GM23338 (cell line): ENCODE measurements around the gene HCK. TPM values are rescaled to one million over a fixed set of nuclear protein-coding genes. Genes with fewer than 3 reads are reported as not detected.
A peak's percentile ranks its signal among the peaks of the same experiment; 100 is the strongest.

Experiments
- ATAC-seq: fragments of 200-7000 bp; cut with Tn5 transposase; 3 replicates; pipeline ENCODE4 v1.9.1; 2020
- DNase-seq: peaks from one replicate; pipeline ENCODE4 v3.0.0-alpha.2; 2015; ENCODE audit warnings: low spot score
- H2AFZ ChIP-seq: fragments of 200-600 bp; sonication (generic); 2 replicates; pipeline ENCODE4 v1.8.0; 2016; ENCODE audit warnings: antibody characterized with exemption, mild to moderate bottlenecking, moderate library complexity
- H3F3A ChIP-seq: fragments of 200-600 bp; sonication (generic); replicated peaks from 2 replicates; pipeline ENCODE4 v1.8.0; 2017; ENCODE audit warnings: antibody characterized with exemption, mixed run types, low read depth
- H3K27ac ChIP-seq: fragments of 200-600 bp; sonication (generic); 2 replicates; pipeline ENCODE4 v1.6.1; 2016; ENCODE audit warnings: low read depth
- H3K27me3 ChIP-seq: fragments of 200-600 bp; sonication (generic); 2 replicates; pipeline ENCODE4 v1.8.0; 2016; ENCODE audit warnings: mild to moderate bottlenecking, mixed run types, moderate library complexity; ENCODE audit not compliant: insufficient read depth
- H3K36me3 ChIP-seq: fragments of 200-600 bp; sonication (generic); 2 replicates; pipeline ENCODE4 v1.8.0; 2016; ENCODE audit warnings: mild to moderate bottlenecking; ENCODE audit not compliant: insufficient read depth
- H3K4me1 ChIP-seq: fragments of 200-600 bp; sonication (generic); 2 replicates; pipeline ENCODE4 v1.8.0; 2016; ENCODE audit warnings: mild to moderate bottlenecking, moderate library complexity; ENCODE audit not compliant: insufficient read depth
- H3K4me2 ChIP-seq: fragments of 200-600 bp; sonication (generic); 2 replicates; pipeline ENCODE4 v1.7.1; 2017; ENCODE audit warnings: mixed run types
- H3K4me3 ChIP-seq: fragments of 200-600 bp; sonication (generic); 2 replicates; pipeline ENCODE4 v1.6.1; 2016; ENCODE audit warnings: mixed run types
- H3K79me2 ChIP-seq: fragments of 200-600 bp; sonication (generic); replicated peaks from 2 replicates; pipeline ENCODE4 v1.8.0; 2017; ENCODE audit warnings: mild to moderate bottlenecking; ENCODE audit not compliant: insufficient read depth
- H3K9me2 ChIP-seq: fragments of 200-600 bp; sonication (generic); 2 replicates; pipeline ENCODE4 v1.8.0; 2017; ENCODE audit not compliant: insufficient read depth
- H4K20me1 ChIP-seq: fragments of 200-600 bp; sonication (generic); replicated peaks from 2 replicates; pipeline ENCODE4 v1.8.0; 2017; ENCODE audit warnings: mild to moderate bottlenecking; ENCODE audit not compliant: insufficient read depth
- H3K27ac Mint-ChIP-seq: 2 replicates; pipeline ENCODE4 v1.8.0; 2020; ENCODE audit warnings: inconsistent platforms, mild to moderate bottlenecking, moderate library complexity, mixed read lengths
- H3K27me3 Mint-ChIP-seq: 3 replicates; pipeline ENCODE4 v1.8.0; 2022; ENCODE audit warnings: low read depth, mild to moderate bottlenecking, moderate library complexity, mixed read lengths, inconsistent platforms; ENCODE audit not compliant: insufficient read depth, poor library complexity
- H3K36me3 Mint-ChIP-seq: 3 replicates; pipeline ENCODE4 v1.8.0; 2021; ENCODE audit warnings: low read depth, mild to moderate bottlenecking, inconsistent platforms, moderate library complexity, mixed read lengths
- H3K4me1 Mint-ChIP-seq: 3 replicates; pipeline ENCODE4 v1.8.0; 2020; ENCODE audit warnings: mild to moderate bottlenecking, inconsistent platforms, mixed read lengths
- H3K4me3 Mint-ChIP-seq: 3 replicates; pipeline ENCODE4 v1.8.0; 2021; ENCODE audit warnings: moderate library complexity, mild to moderate bottlenecking, inconsistent platforms, mixed read lengths
- H3K9me3 Mint-ChIP-seq: 3 replicates; pipeline ENCODE4 v1.8.0; 2020; ENCODE audit warnings: moderate library complexity, mild to moderate bottlenecking, inconsistent platforms, mixed read lengths
- CREB1 ChIP-seq: fragments of 250-450 bp; sonication (Bioruptor Pico); IDR thresholded peaks from 2 replicates; pipeline ENCODE4 v1.5.0; 2020; ENCODE audit warnings: low read depth, mild to moderate bottlenecking, moderate library complexity
- ETS1 ChIP-seq: IDR thresholded peaks from 2 replicates; pipeline ENCODE4 v1.6.1; 2016; ENCODE audit warnings: antibody characterized with exemption
- NANOG ChIP-seq: IDR thresholded peaks from 2 replicates; pipeline ENCODE4 v1.6.1; 2016; ENCODE audit warnings: antibody characterized with exemption, borderline replicate concordance
- POLR2AphosphoS5 ChIP-seq: IDR thresholded peaks from 2 replicates; pipeline ENCODE4 v1.6.1; 2016; ENCODE audit warnings: antibody characterized with exemption, low read depth
- STAT1 ChIP-seq: IDR thresholded peaks from one replicate; pipeline ENCODE4 v1.6.1; 2016; ENCODE audit warnings: antibody characterized with exemption; ENCODE audit not compliant: unreplicated experiment
- ZNF114 ChIP-seq: fragments of 250-450 bp; sonication (Bioruptor Pico); IDR thresholded peaks from 2 replicates; pipeline ENCODE4 v1.5.0; 2020; ENCODE audit warnings: mild to moderate bottlenecking, moderate library complexity
- ZNF331 ChIP-seq: fragments of 250-450 bp; sonication (Bioruptor Pico); IDR thresholded peaks from 2 replicates; pipeline ENCODE4 v1.5.0; 2020; ENCODE audit warnings: low read depth, mild to moderate bottlenecking, moderate library complexity
- ZNF462 ChIP-seq: fragments of 250-450 bp; sonication (Bioruptor Pico); IDR thresholded peaks from 2 replicates; pipeline ENCODE4 v1.5.0; 2020; ENCODE audit warnings: mild to moderate bottlenecking, moderate library complexity
- polyA plus RNA-seq: library from polyadenylated mRNA; unstranded; fragments of >200 nt; fragmentation: Nextera tagmentation; extraction: Ambion mirVana; gene quantifications from 2 replicates; pipeline ENCODE4 v1.2.1, GENCODE V29; 2016
- total RNA-seq: library from RNA; depleted of rRNA; stranded (reverse); fragments of >200 nt; shearing (Covaris generic); gene quantifications from 2 replicates; pipeline ENCODE4 v1.2.3, GENCODE V29; 2014

Gene HCK
- total and polyA plus RNA-seq, 2 experiments from 2014 or later: 0.97 TPM; not detected in 1

GRCh38 chr20:32013326-32013725 is 38.7 kb upstream of the HCK start (continued):
- TF ChIP-seq ZNF462 (CRISPR knock-in tag) (no peak), ETS1 (no peak), STAT1 (no peak), ZNF114 (CRISPR knock-in tag) (no peak), NANOG (no peak)

- H3K36me3 Mint-ChIP-seq: peaks cover 8% of the 10 kb centered on the region; the same call in 1 of the 3 replicates
- no peak overlapping the region for H3K27ac ChIP-seq
- H3K27me3 ChIP-seq: peaks cover 16% of the 10 kb centered on the region
- peak overlapping the region; percentile 95 for H3K4me2 ChIP-seq
- H3K27me3 Mint-ChIP-seq: peaks cover 5% of the 10 kb centered on the region
- H3K27ac Mint-ChIP-seq: peak overlapping the region; percentile 46
- H3F3A ChIP-seq: peaks cover 17% of the 10 kb centered on the region; the same call in 1 of the 2 replicates
- no peaks in the 10 kb centered on the region; the same call in 1 of the 2 replicates for H3K79me2 ChIP-seq
- peak overlapping the region; percentile 96 for H2AFZ ChIP-seq
- peak; percentile 72 for ATAC-seq
- H3K4me1 ChIP-seq: peaks cover 19% of the 10 kb centered on the region
- DNase-seq: peak; percentile 100
- H3K4me3 Mint-ChIP-seq: peak overlapping the region; percentile 86
- H3K4me3 ChIP-seq: peak overlapping the region; percentile 93
- H3K9me2 ChIP-seq: no peaks in the 10 kb centered on the region
- peaks cover 21% of the 10 kb centered on the region for H3K4me1 Mint-ChIP-seq
- peaks cover 14% of the 10 kb centered on the region; the same call in 2 of the 3 replicates for H3K9me3 Mint-ChIP-seq
- peaks cover 3% of the 10 kb centered on the region; the same call in 1 of the 2 replicates for H4K20me1 ChIP-seq
- no peaks in the 10 kb centered on the region for H3K36me3 ChIP-seq
- TF ChIP-seq CREB1 (CRISPR knock-in tag): peak; percentile 48; the same call in 1 of the 2 replicates
- no peak for TF ChIP-seq ZNF331 (CRISPR knock-in tag)
- no peak for TF ChIP-seq ETS1
- peak; percentile 59; the same call in 1 of the 2 replicates for TF ChIP-seq POLR2AphosphoS5
These were observed 34.3 kb upstream of the HCK start for GRCh38 chr20:32017711-32018251.
